ENCODE results near the gene ITGBL1. TPM values are rescaled to one million over a fixed set of nuclear protein-coding genes. Genes with fewer than 3 reads are reported as not detected.

Gene ITGBL1
- polyA plus RNA-seq, 3 donors, result not detected

DNA sequence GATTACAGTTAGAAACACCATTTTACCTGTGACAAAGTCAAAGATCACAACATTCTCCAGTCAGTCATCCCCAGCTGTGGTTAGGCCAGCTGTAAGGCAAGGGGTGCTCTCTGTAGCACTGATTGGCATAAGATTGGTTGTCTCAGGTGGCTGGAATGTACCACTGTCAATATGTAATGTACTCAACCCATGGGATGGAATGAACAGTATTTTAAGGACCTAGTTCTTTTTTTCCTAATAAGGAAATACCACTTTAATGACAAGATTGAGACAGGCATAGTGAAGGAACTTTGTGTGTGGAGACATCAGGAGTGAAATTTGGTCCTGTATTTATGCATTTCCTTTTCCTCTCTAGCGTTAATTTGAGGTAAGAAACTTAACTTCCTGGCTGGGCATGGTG is 310.7 kb downstream of the ITGBL1 start:
- H3K9me3 ChIP-seq (replicated peaks in 1 of 2; ENCODE audit: control insufficient read depth in 1 of 2, insufficient read depth in 1 of 2, low read length in 2 of 2), result no peaks in the 10 kb centered on the region
- TF ChIP-seq, protein P1, sequence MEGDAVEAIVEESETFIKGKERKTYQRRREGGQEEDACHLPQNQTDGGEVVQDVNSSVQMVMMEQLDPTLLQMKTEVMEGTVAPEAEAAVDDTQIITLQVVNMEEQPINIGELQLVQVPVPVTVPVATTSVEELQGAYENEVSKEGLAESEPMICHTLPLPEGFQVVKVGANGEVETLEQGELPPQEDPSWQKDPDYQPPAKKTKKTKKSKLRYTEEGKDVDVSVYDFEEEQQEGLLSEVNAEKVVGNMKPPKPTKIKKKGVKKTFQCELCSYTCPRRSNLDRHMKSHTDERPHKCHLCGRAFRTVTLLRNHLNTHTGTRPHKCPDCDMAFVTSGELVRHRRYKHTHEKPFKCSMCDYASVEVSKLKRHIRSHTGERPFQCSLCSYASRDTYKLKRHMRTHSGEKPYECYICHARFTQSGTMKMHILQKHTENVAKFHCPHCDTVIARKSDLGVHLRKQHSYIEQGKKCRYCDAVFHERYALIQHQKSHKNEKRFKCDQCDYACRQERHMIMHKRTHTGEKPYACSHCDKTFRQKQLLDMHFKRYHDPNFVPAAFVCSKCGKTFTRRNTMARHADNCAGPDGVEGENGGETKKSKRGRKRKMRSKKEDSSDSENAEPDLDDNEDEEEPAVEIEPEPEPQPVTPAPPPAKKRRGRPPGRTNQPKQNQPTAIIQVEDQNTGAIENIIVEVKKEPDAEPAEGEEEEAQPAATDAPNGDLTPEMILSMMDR (IDR thresholded peaks at IDR 0.05), result no peak
- no peak for DNase-seq
- no peak overlapping the region for H3K27ac ChIP-seq (ENCODE audit: low read depth in 1 of 2, low read length in 2 of 2)
- Mint-ChIP-seq H3K4me3 (peak overlapping the region in 1 of 2 donors; percentile 10), H3K4me1 (no peaks in the 10 kb centered on the region), H3K9me3 (no peaks in the 10 kb centered on the region), H3K27me3 (ENCODE audit: low read depth in 3 of 3) (peaks cover 0 to 2% (median 0%) of the 10 kb centered on the region in 3 donors), H3K36me3 (no peaks in the 10 kb centered on the region), H3K27ac (no peak overlapping the region)
- no peak overlapping the region for H2AFZ ChIP-seq (ENCODE audit: insufficient read depth, low read depth, low read length, poor library complexity, severe bottlenecking)
- H3K9ac ChIP-seq (ENCODE audit: insufficient read depth, low read length, poor library complexity, severe bottlenecking), result no peak overlapping the region
- H3K4me3 ChIP-seq (replicated peaks in 1 of 3; ENCODE audit: low read depth in 2 of 3, low read length in 3 of 3), result no peak overlapping the region
- H3K4me2 ChIP-seq (replicated peaks; ENCODE audit: extremely low read depth, low read length, poor library complexity, severe bottlenecking), result no peak overlapping the region
- H3K36me3 ChIP-seq (replicated peaks in 1 of 2; ENCODE audit: control insufficient read depth in 1 of 2, insufficient read depth in 2 of 2, low read length in 2 of 2), result no peaks in the 10 kb centered on the region
- no peaks in the 10 kb centered on the region for H4K20me1 ChIP-seq (ENCODE audit: insufficient read depth, low read length)
- H3K27me3 ChIP-seq (ENCODE audit: control insufficient read depth in 2 of 2, insufficient read depth in 2 of 2, low read length in 2 of 2), result no peaks in the 10 kb centered on the region
- intact Hi-C loops (cut with micrococcal nuclease), result no loop called here
- no peaks in the 10 kb centered on the region for H3K4me1 ChIP-seq (ENCODE audit: control insufficient read depth in 1 of 2, insufficient read depth in 2 of 2, low read length in 2 of 2)
- no peaks in the 10 kb centered on the region for H3K79me2 ChIP-seq (ENCODE audit: insufficient read depth, low read length)
- WGBS (ENCODE audit: insufficient coverage), result no CpG with 5 or more reads among the region's 1 CpG

Other genes starting within 250 kb of the ITGBL1 start
- not detected for gene NALCN, start 36.2 kb upstream of the ITGBL1 start, polyA plus RNA-seq

All from CD14-positive monocyte (primary cell).